ENCODE results near the gene LGMN. TPM values are rescaled to one million over a fixed set of nuclear protein-coding genes. Genes with fewer than 3 reads are reported as not detected.

Gene LGMN
- total and polyA plus RNA-seq, 2 of the 8 experiments (the other 6 are each of a cell fraction or from before 2014, with no cell fraction given): 57.4 to 83.4 TPM

GRCh38 chr14:92657457-92658142 is 90.8 kb downstream of the LGMN start (continued):
- TF ChIP-seq KDM1A (IDR thresholded peaks at IDR 0.05; ENCODE audit: borderline replicate concordance, low read length): no peak
- no peak for TF ChIP-seq KDM4A (IDR thresholded peaks at IDR 0.05; ENCODE audit: low read depth, low read length, severe bottlenecking)
- TF ChIP-seq KDM5A (IDR thresholded peaks at IDR 0.05; ENCODE audit: low read length): no peak
- TF ChIP-seq ATF2 (IDR thresholded peaks at IDR 0.05; ENCODE audit: low read length): no peak
- no peak for TF ChIP-seq SP2 (IDR thresholded peaks at IDR 0.05; ENCODE audit: low read length)
- no peak for TF ChIP-seq JUND (IDR thresholded peaks at IDR 0.05; ENCODE audit: low read length)
- no peak for TF ChIP-seq SP1 (IDR thresholded peaks at IDR 0.05; ENCODE audit: low read depth, low read length)

All from H1 (cell line).